Tibial nerve (tissue), 4 donors: Measurements from ENCODE around the gene CMIP. TPM values are rescaled to one million over a fixed set of nuclear protein-coding genes. Genes with fewer than 3 reads are reported as not detected.

Experiments
- DNase-seq, 2 donors: peaks; one replicate each; pipeline ENCODE4 v3.0.0-alpha.2; 2019; ENCODE audit warnings: low spot score in 2 of 2
- H3K27ac ChIP-seq, 4 donors: fragments of 200-600 bp; sonication (generic) in 3 of 4; one replicate each; pipeline ENCODE4 v1.5.1; 2017 to 2019; ENCODE audit warnings: mild to moderate bottlenecking in 1 of 4
- H3K27me3 ChIP-seq, 2 donors: fragments of 200-600 bp; sonication (generic) in 1 of 2; one replicate each; pipeline versions ENCODE4 v1.5.1 to v1.6.0; 2017 to 2019
- H3K36me3 ChIP-seq, 3 donors: fragments of 200-600 bp; sonication (generic); one replicate each; pipeline ENCODE4 v1.5.1; 2018 to 2019
- H3K4me1 ChIP-seq, 4 donors: fragments of 200-600 bp; sonication (generic) in 3 of 4; one replicate each; pipeline ENCODE4 v1.5.1; 2017 to 2019
- H3K4me3 ChIP-seq, 4 donors: fragments of 200-600 bp; sonication (generic) in 3 of 4; one replicate each; pipeline ENCODE4 v1.5.1; 2017 to 2019; ENCODE audit warnings: mild to moderate bottlenecking in 1 of 4, moderate library complexity in 1 of 4
- H3K9me3 ChIP-seq, 4 donors: fragments of 200-600 bp; sonication (generic) in 3 of 4; one replicate each; pipeline ENCODE4 v1.5.1; 2017 to 2019
- CTCF ChIP-seq, 5 experiments: fragments of 200-600 bp in 3 of 5; fragments of 450-650 bp in 2 of 5; sonication (generic) in 3 of 5; IDR thresholded peaks; one replicate each; pipeline ENCODE4 v1.5.1; 2016 to 2019; ENCODE audit warnings: antibody characterized with exemption in 5 of 5, mild to moderate bottlenecking in 3 of 5, moderate library complexity in 2 of 5
- EP300 ChIP-seq, 2 donors: sonication (generic); formaldehyde crosslinking; IDR thresholded peaks; one replicate each; pipeline ENCODE4 v1.6.1; 2017; ENCODE audit warnings: antibody characterized with exemption in 2 of 2, mild to moderate bottlenecking in 1 of 2
- POLR2A ChIP-seq, 2 donors: fragments of 450-650 bp; IDR thresholded peaks; one replicate each; pipeline ENCODE4 v1.6.1; 2017; ENCODE audit warnings: antibody characterized with exemption in 2 of 2, mild to moderate bottlenecking in 2 of 2, moderate library complexity in 2 of 2
- WGBS, 2 donors: methylation state at CpG; one replicate each; pipeline ENCODE4 v1.1.5; 2018; 5-methylcytosine and 5-hydroxymethylcytosine counted together
- total RNA-seq, 4 donors: library from RNA; depleted of rRNA; stranded (reverse); fragments of >200 nt; gene quantifications; one replicate each; pipeline ENCODE4 v1.1.0, GENCODE V29; 2016

The CMIP gene
- total RNA-seq, 4 donors from 2014 or later, result 28.2 to 48.8 (median 31.8) TPM

GRCh38 chr16:81607006-81607405 is 162.4 kb downstream of the CMIP start:
- Histone ChIP-seq H3K36me3 (no peaks in the 10 kb centered on the region), H3K4me1 (peaks cover 0 to 42% (median 24%) of the 10 kb centered on the region in 4 donors), H3K27me3 (no peaks in the 10 kb centered on the region), H3K4me3 (no peak overlapping the region), H3K27ac (no peak overlapping the region), H3K9me3 (no peaks in the 10 kb centered on the region)
- TF ChIP-seq POLR2A (IDR thresholded peaks at IDR 0.05), result no peak
- TF ChIP-seq EP300 (IDR thresholded peaks at IDR 0.05), result no peak
- no peak for TF ChIP-seq CTCF (IDR thresholded peaks at IDR 0.05)
- DNase-seq, result no peak
- WGBS, 2 donors, result 91 to 92% methylated on average over 12 of the region's 12 CpGs

- H3K27ac ChIP-seq, result no peak overlapping the region
- DNase-seq, result no peak
- H3K36me3 ChIP-seq, result no peaks in the 10 kb centered on the region
- H3K4me3 ChIP-seq, result no peak overlapping the region
- WGBS, 2 donors, result 91 to 93% methylated on average over 6 of the region's 6 CpGs
- H3K9me3 ChIP-seq, result no peaks in the 10 kb centered on the region
- no peak for TF ChIP-seq POLR2A (IDR thresholded peaks at IDR 0.05)
- no peak for TF ChIP-seq CTCF (IDR thresholded peaks at IDR 0.05)
- no peak for TF ChIP-seq EP300 (IDR thresholded peaks at IDR 0.05)
- peaks cover 0 to 47% (median 33%) of the 10 kb centered on the region in 4 donors for H3K4me1 ChIP-seq
- no peaks in the 10 kb centered on the region for H3K27me3 ChIP-seq
These were observed 163.4 kb downstream of the CMIP start for GRCh38 chr16:81607805-81608522.

- Histone ChIP-seq H3K4me1 (peaks cover 0 to 54% (median 34%) of the 10 kb centered on the region in 4 donors), H3K27me3 (no peaks in the 10 kb centered on the region), H3K9me3 (no peaks in the 10 kb centered on the region), H3K27ac (peak overlapping the region in 1 of 4 donors; percentile 55), H3K36me3 (no peaks in the 10 kb centered on the region), H3K4me3 (no peak overlapping the region)
- DNase-seq, result peak; percentile 26 to 44
- WGBS, 2 donors, result 57 to 59% methylated on average over 13 of the region's 13 CpGs
- TF ChIP-seq CTCF (IDR thresholded peaks at IDR 0.05) (no peak), EP300 (IDR thresholded peaks at IDR 0.05) (no peak), POLR2A (IDR thresholded peaks at IDR 0.05) (no peak)
These were observed 164.1 kb downstream of the CMIP start for GRCh38 chr16:81608523-81609209.

- Histone ChIP-seq H3K9me3 (no peaks in the 10 kb centered on the region), H3K4me1 (peaks cover 0 to 57% (median 34%) of the 10 kb centered on the region in 4 donors), H3K27me3 (no peaks in the 10 kb centered on the region), H3K27ac (peak overlapping the region in 1 of 4 donors; percentile 55), H3K4me3 (no peak overlapping the region), H3K36me3 (no peaks in the 10 kb centered on the region)
- no peak for DNase-seq
- WGBS, 2 donors, result 79 to 85% methylated on average over 11 of the region's 11 CpGs
- TF ChIP-seq CTCF (IDR thresholded peaks at IDR 0.05) (no peak), POLR2A (IDR thresholded peaks at IDR 0.05) (no peak), EP300 (IDR thresholded peaks at IDR 0.05) (no peak)
These were observed 164.8 kb downstream of the CMIP start for GRCh38 chr16:81609323-81609892.
